GM23338 (cell line): Measurements from ENCODE around the gene KCNA2. TPM values are rescaled to one million over a fixed set of nuclear protein-coding genes. Genes with fewer than 3 reads are reported as not detected.

ENCODE experiments used
- ATAC-seq: fragments of 200-7000 bp; cut with Tn5 transposase; 3 replicates; pipeline ENCODE4 v1.9.1; 2020
- DNase-seq: peaks from one replicate; pipeline ENCODE4 v3.0.0-alpha.2; 2015; ENCODE audit warnings: low spot score
- H2AFZ ChIP-seq: fragments of 200-600 bp; sonication (generic); 2 replicates; pipeline ENCODE4 v1.8.0; 2016; ENCODE audit warnings: antibody characterized with exemption, mild to moderate bottlenecking, moderate library complexity
- H3F3A ChIP-seq: fragments of 200-600 bp; sonication (generic); replicated peaks from 2 replicates; pipeline ENCODE4 v1.8.0; 2017; ENCODE audit warnings: antibody characterized with exemption, mixed run types, low read depth
- H3K27ac ChIP-seq: fragments of 200-600 bp; sonication (generic); 2 replicates; pipeline ENCODE4 v1.6.1; 2016; ENCODE audit warnings: low read depth
- H3K27me3 ChIP-seq: fragments of 200-600 bp; sonication (generic); 2 replicates; pipeline ENCODE4 v1.8.0; 2016; ENCODE audit warnings: mild to moderate bottlenecking, mixed run types, moderate library complexity; ENCODE audit not compliant: insufficient read depth
- H3K36me3 ChIP-seq: fragments of 200-600 bp; sonication (generic); 2 replicates; pipeline ENCODE4 v1.8.0; 2016; ENCODE audit warnings: mild to moderate bottlenecking; ENCODE audit not compliant: insufficient read depth
- H3K4me1 ChIP-seq: fragments of 200-600 bp; sonication (generic); 2 replicates; pipeline ENCODE4 v1.8.0; 2016; ENCODE audit warnings: mild to moderate bottlenecking, moderate library complexity; ENCODE audit not compliant: insufficient read depth
- H3K4me2 ChIP-seq: fragments of 200-600 bp; sonication (generic); 2 replicates; pipeline ENCODE4 v1.7.1; 2017; ENCODE audit warnings: mixed run types
- H3K4me3 ChIP-seq: fragments of 200-600 bp; sonication (generic); 2 replicates; pipeline ENCODE4 v1.6.1; 2016; ENCODE audit warnings: mixed run types
- H3K79me2 ChIP-seq: fragments of 200-600 bp; sonication (generic); replicated peaks from 2 replicates; pipeline ENCODE4 v1.8.0; 2017; ENCODE audit warnings: mild to moderate bottlenecking; ENCODE audit not compliant: insufficient read depth
- H3K9me2 ChIP-seq: fragments of 200-600 bp; sonication (generic); 2 replicates; pipeline ENCODE4 v1.8.0; 2017; ENCODE audit not compliant: insufficient read depth
- H4K20me1 ChIP-seq: fragments of 200-600 bp; sonication (generic); replicated peaks from 2 replicates; pipeline ENCODE4 v1.8.0; 2017; ENCODE audit warnings: mild to moderate bottlenecking; ENCODE audit not compliant: insufficient read depth
- H3K27ac Mint-ChIP-seq: 2 replicates; pipeline ENCODE4 v1.8.0; 2020; ENCODE audit warnings: inconsistent platforms, mild to moderate bottlenecking, moderate library complexity, mixed read lengths
- H3K27me3 Mint-ChIP-seq: 3 replicates; pipeline ENCODE4 v1.8.0; 2022; ENCODE audit warnings: low read depth, mild to moderate bottlenecking, moderate library complexity, mixed read lengths, inconsistent platforms; ENCODE audit not compliant: insufficient read depth, poor library complexity
- H3K36me3 Mint-ChIP-seq: 3 replicates; pipeline ENCODE4 v1.8.0; 2021; ENCODE audit warnings: low read depth, mild to moderate bottlenecking, inconsistent platforms, moderate library complexity, mixed read lengths
- H3K4me1 Mint-ChIP-seq: 3 replicates; pipeline ENCODE4 v1.8.0; 2020; ENCODE audit warnings: mild to moderate bottlenecking, inconsistent platforms, mixed read lengths
- H3K4me3 Mint-ChIP-seq: 3 replicates; pipeline ENCODE4 v1.8.0; 2021; ENCODE audit warnings: moderate library complexity, mild to moderate bottlenecking, inconsistent platforms, mixed read lengths
- H3K9me3 Mint-ChIP-seq: 3 replicates; pipeline ENCODE4 v1.8.0; 2020; ENCODE audit warnings: moderate library complexity, mild to moderate bottlenecking, inconsistent platforms, mixed read lengths
- CREB1 ChIP-seq: fragments of 250-450 bp; sonication (Bioruptor Pico); IDR thresholded peaks from 2 replicates; pipeline ENCODE4 v1.5.0; 2020; ENCODE audit warnings: low read depth, mild to moderate bottlenecking, moderate library complexity
- CTCF ChIP-seq, 2 experiments: fragments of 200-600 bp in 1 of 2; sonication (generic) in 1 of 2; conservative IDR thresholded peaks; 2 replicates each; pipeline versions ENCODE4 v1.5.1 to v1.6.1; 2016 to 2017; ENCODE audit warnings: antibody characterized with exemption in 2 of 2, low read depth in 2 of 2, mild to moderate bottlenecking in 2 of 2, moderate library complexity in 1 of 2
- ETS1 ChIP-seq: IDR thresholded peaks from 2 replicates; pipeline ENCODE4 v1.6.1; 2016; ENCODE audit warnings: antibody characterized with exemption
- EZH2 ChIP-seq: fragments of 200-600 bp; sonication (generic); IDR thresholded peaks from one replicate; pipeline ENCODE4 v1.8.0; 2017; ENCODE audit warnings: antibody characterized with exemption, mild to moderate bottlenecking, low read depth; ENCODE audit not compliant: unreplicated experiment
- EZH2phosphoT487 ChIP-seq: fragments of 200-600 bp; sonication (generic); IDR thresholded peaks from one replicate; pipeline ENCODE4 v1.8.1; 2018; ENCODE audit warnings: antibody characterized with exemption; ENCODE audit not compliant: unreplicated experiment
- JUNB ChIP-seq: IDR thresholded peaks from one replicate; pipeline ENCODE4 v1.6.1; 2016; ENCODE audit warnings: antibody characterized with exemption; ENCODE audit not compliant: unreplicated experiment
- NANOG ChIP-seq: IDR thresholded peaks from 2 replicates; pipeline ENCODE4 v1.6.1; 2016; ENCODE audit warnings: antibody characterized with exemption, borderline replicate concordance
- POLR2AphosphoS5 ChIP-seq: IDR thresholded peaks from 2 replicates; pipeline ENCODE4 v1.6.1; 2016; ENCODE audit warnings: antibody characterized with exemption, low read depth
- REST ChIP-seq: IDR thresholded peaks from one replicate; pipeline ENCODE4 v1.6.1; 2018; ENCODE audit warnings: antibody characterized with exemption; ENCODE audit not compliant: unreplicated experiment
- STAT1 ChIP-seq: IDR thresholded peaks from one replicate; pipeline ENCODE4 v1.6.1; 2016; ENCODE audit warnings: antibody characterized with exemption; ENCODE audit not compliant: unreplicated experiment
- ZNF114 ChIP-seq: fragments of 250-450 bp; sonication (Bioruptor Pico); IDR thresholded peaks from 2 replicates; pipeline ENCODE4 v1.5.0; 2020; ENCODE audit warnings: mild to moderate bottlenecking, moderate library complexity
- ZNF331 ChIP-seq: fragments of 250-450 bp; sonication (Bioruptor Pico); IDR thresholded peaks from 2 replicates; pipeline ENCODE4 v1.5.0; 2020; ENCODE audit warnings: low read depth, mild to moderate bottlenecking, moderate library complexity
- polyA plus RNA-seq: library from polyadenylated mRNA; unstranded; fragments of >200 nt; fragmentation: Nextera tagmentation; extraction: Ambion mirVana; gene quantifications from 2 replicates; pipeline ENCODE4 v1.2.1, GENCODE V29; 2016
- total RNA-seq: library from RNA; depleted of rRNA; stranded (reverse); fragments of >200 nt; shearing (Covaris generic); gene quantifications from 2 replicates; pipeline ENCODE4 v1.2.3, GENCODE V29; 2014
- TF ChIP-seq, protein P1 (sequence below): fragments of 250-450 bp; sonication (Bioruptor Pico); IDR thresholded peaks from 2 replicates; pipeline ENCODE4 v1.5.0; 2020; ENCODE audit warnings: mild to moderate bottlenecking, moderate library complexity

Gene KCNA2
- total and polyA plus RNA-seq, 2 experiments from 2014 or later = 0.11 to 1.5 TPM

DNA sequence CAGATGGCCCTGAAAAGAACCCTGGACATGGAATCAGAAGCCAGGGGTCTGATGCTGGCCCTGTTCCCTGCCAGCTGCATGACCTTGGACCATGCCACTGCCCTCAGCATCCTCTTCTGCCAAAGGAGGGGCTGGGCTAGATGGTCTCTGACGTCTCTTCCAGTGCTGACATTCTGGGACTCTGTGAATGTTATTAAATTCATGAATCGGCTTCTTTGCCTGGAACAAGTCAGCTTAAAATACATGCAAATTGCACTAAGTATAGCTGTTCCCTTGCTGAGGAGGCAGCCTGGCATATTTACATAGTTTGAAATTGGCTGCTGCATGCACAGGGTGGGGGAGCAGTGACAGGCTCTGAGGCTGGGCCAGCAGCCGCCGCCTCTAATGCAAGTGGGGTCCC lies 23.8 kb downstream of the KCNA2 start:
- Histone ChIP-seq H3K4me3 (no peak overlapping the region), H3K27me3 (peaks cover 49% of the 10 kb centered on the region), H2AFZ (no peak overlapping the region), H3F3A (no peaks in the 10 kb centered on the region), H3K27ac (no peak overlapping the region), H3K4me1 (no peaks in the 10 kb centered on the region), H4K20me1 (no peaks in the 10 kb centered on the region), H3K36me3 (peaks cover 3% of the 10 kb centered on the region; the same call in 1 of the 2 replicates), H3K79me2 (no peaks in the 10 kb centered on the region), H3K9me2 (no peaks in the 10 kb centered on the region), H3K4me2 (no peak overlapping the region)
- H3K4me3 Mint-ChIP-seq = no peak overlapping the region
- no peaks in the 10 kb centered on the region for H3K36me3 Mint-ChIP-seq
- DNase-seq = no peak
- H3K27ac Mint-ChIP-seq = no peak overlapping the region
- H3K27me3 Mint-ChIP-seq = peaks cover 25% of the 10 kb centered on the region
- TF ChIP-seq NANOG (no peak), JUNB (no peak), ZNF331 (CRISPR knock-in tag) (no peak), ETS1 (no peak), EZH2phosphoT487 (no peak), CTCF (conservative IDR thresholded peaks at IDR 0.05; ENCODE audit: low read depth in 2 of 2) (no peak), POLR2AphosphoS5 (no peak), REST (no peak), ZNF114 (CRISPR knock-in tag) (no peak), CREB1 (no peak), EZH2 (no peak), STAT1 (no peak)
- TF ChIP-seq, protein P1, sequence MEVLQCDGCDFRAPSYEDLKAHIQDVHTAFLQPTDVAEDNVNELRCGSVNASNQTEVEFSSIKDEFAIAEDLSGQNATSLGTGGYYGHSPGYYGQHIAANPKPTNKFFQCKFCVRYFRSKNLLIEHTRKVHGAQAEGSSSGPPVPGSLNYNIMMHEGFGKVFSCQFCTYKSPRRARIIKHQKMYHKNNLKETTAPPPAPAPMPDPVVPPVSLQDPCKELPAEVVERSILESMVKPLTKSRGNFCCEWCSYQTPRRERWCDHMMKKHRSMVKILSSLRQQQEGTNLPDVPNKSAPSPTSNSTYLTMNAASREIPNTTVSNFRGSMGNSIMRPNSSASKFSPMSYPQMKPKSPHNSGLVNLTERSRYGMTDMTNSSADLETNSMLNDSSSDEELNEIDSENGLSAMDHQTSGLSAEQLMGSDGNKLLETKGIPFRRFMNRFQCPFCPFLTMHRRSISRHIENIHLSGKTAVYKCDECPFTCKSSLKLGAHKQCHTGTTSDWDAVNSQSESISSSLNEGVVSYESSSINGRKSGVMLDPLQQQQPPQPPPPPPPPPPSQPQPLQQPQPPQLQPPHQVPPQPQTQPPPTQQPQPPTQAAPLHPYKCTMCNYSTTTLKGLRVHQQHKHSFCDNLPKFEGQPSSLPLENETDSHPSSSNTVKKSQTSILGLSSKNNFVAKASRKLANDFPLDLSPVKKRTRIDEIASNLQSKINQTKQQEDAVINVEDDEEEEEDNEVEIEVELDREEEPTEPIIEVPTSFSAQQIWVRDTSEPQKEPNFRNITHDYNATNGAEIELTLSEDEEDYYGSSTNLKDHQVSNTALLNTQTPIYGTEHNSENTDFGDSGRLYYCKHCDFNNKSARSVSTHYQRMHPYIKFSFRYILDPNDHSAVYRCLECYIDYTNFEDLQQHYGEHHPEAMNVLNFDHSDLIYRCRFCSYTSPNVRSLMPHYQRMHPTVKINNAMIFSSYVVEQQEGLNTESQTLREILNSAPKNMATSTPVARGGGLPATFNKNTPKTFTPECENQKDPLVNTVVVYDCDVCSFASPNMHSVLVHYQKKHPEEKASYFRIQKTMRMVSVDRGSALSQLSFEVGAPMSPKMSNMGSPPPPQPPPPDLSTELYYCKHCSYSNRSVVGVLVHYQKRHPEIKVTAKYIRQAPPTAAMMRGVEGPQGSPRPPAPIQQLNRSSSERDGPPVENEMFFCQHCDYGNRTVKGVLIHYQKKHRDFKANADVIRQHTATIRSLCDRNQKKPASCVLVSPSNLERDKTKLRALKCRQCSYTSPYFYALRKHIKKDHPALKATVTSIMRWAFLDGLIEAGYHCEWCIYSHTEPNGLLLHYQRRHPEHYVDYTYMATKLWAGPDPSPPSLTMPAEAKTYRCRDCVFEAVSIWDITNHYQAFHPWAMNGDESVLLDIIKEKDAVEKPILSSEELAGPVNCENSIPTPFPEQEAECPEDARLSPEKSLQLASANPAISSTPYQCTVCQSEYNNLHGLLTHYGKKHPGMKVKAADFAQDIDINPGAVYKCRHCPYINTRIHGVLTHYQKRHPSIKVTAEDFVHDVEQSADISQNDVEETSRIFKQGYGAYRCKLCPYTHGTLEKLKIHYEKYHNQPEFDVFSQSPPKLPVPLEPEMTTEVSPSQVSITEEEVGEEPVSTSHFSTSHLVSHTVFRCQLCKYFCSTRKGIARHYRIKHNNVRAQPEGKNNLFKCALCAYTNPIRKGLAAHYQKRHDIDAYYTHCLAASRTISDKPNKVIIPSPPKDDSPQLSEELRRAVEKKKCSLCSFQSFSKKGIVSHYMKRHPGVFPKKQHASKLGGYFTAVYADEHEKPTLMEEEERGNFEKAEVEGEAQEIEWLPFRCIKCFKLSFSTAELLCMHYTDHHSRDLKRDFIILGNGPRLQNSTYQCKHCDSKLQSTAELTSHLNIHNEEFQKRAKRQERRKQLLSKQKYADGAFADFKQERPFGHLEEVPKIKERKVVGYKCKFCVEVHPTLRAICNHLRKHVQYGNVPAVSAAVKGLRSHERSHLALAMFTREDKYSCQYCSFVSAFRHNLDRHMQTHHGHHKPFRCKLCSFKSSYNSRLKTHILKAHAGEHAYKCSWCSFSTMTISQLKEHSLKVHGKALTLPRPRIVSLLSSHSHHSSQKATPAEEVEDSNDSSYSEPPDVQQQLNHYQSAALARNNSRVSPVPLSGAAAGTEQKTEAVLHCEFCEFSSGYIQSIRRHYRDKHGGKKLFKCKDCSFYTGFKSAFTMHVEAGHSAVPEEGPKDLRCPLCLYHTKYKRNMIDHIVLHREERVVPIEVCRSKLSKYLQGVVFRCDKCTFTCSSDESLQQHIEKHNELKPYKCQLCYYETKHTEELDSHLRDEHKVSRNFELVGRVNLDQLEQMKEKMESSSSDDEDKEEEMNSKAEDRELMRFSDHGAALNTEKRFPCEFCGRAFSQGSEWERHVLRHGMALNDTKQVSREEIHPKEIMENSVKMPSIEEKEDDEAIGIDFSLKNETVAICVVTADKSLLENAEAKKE (CRISPR knock-in tag) = no peak
- peaks cover 6% of the 10 kb centered on the region; the same call in 2 of the 3 replicates for H3K9me3 Mint-ChIP-seq
- ATAC-seq = no peak
- no peaks in the 10 kb centered on the region for H3K4me1 Mint-ChIP-seq
